Activated CD8-positive, alpha-beta T cell treated with anti-CD3 and anti-CD28 coated beads, Interleukin-2, amount 10 ng/mL, durations not matched to agents 7 days and 5 days (primary cell): ENCODE results near the gene TMPRSS11A. TPM values are rescaled to one million over a fixed set of nuclear protein-coding genes. Genes with fewer than 3 reads are reported as not detected.

ENCODE experiments used
- total RNA-seq, 2 experiments: library from RNA; stranded (reverse); gene quantifications; one replicate each; pipeline ENCODE4 v1.2.3, GENCODE V29; 2021

TMPRSS11A gene
- total RNA-seq, 2 experiments from 2014 or later = not detected

Other genes starting within 250 kb of the TMPRSS11A start
- gene GNRHR, start 209.1 kb downstream of the TMPRSS11A start, total RNA-seq = not detected
- gene TMPRSS11D, start 79.5 kb downstream of the TMPRSS11A start, total RNA-seq = not detected
- not detected for gene TMPRSS11F, start 166.4 kb upstream of the TMPRSS11A start, total RNA-seq